ENCODE measurements around the gene RYR2.

The RYR2 gene

GRCh38 chr1:237206065-237206414 lies 164.1 kb downstream of the RYR2 start:
- Histone ChIP-seq H3K4me1 (ENCODE audit: control insufficient read depth, insufficient read depth, low read length) (no peaks in the 10 kb centered on the region), H3K27me3 (ENCODE audit: control insufficient read depth, insufficient read depth, low read length, poor library complexity, severe bottlenecking) (no peaks in the 10 kb centered on the region), H3K36me3 (ENCODE audit: control insufficient read depth, insufficient read depth, low read length) (no peaks in the 10 kb centered on the region), H3K27ac (ENCODE audit: insufficient read depth, low read depth, low read length, poor library complexity, severe bottlenecking) (no peak overlapping the region), H3K9me3 (ENCODE audit: control insufficient read depth, low read length) (no peaks in the 10 kb centered on the region), H3K4me3 (ENCODE audit: insufficient read depth, low read depth, low read length) (no peak overlapping the region)
- 94 to 95% methylated on average over 6 of the region's 6 CpGs for WGBS, 2 experiments

- Histone ChIP-seq H3K27me3 (ENCODE audit: control insufficient read depth, insufficient read depth, low read length, poor library complexity, severe bottlenecking) (no peaks in the 10 kb centered on the region), H3K4me1 (ENCODE audit: control insufficient read depth, insufficient read depth, low read length) (no peaks in the 10 kb centered on the region), H3K27ac (ENCODE audit: insufficient read depth, low read depth, low read length, poor library complexity, severe bottlenecking) (no peak overlapping the region), H3K4me3 (ENCODE audit: insufficient read depth, low read depth, low read length) (no peak overlapping the region), H3K36me3 (ENCODE audit: control insufficient read depth, insufficient read depth, low read length) (no peaks in the 10 kb centered on the region), H3K9me3 (ENCODE audit: control insufficient read depth, low read length) (no peaks in the 10 kb centered on the region)
- WGBS, 2 experiments = 90 to 92% methylated on average over 5 of the region's 5 CpGs
These were observed 169.0 kb downstream of the RYR2 start for GRCh38 chr1:237211031-237211430.

GRCh38 chr1:237211540-237211939 lies 169.6 kb downstream of the RYR2 start:
- Histone ChIP-seq H3K9me3 (ENCODE audit: control insufficient read depth, low read length) (no peaks in the 10 kb centered on the region), H3K27me3 (ENCODE audit: control insufficient read depth, insufficient read depth, low read length, poor library complexity, severe bottlenecking) (no peaks in the 10 kb centered on the region), H3K4me3 (ENCODE audit: insufficient read depth, low read depth, low read length) (no peak overlapping the region), H3K4me1 (ENCODE audit: control insufficient read depth, insufficient read depth, low read length) (no peaks in the 10 kb centered on the region), H3K36me3 (ENCODE audit: control insufficient read depth, insufficient read depth, low read length) (no peaks in the 10 kb centered on the region), H3K27ac (ENCODE audit: insufficient read depth, low read depth, low read length, poor library complexity, severe bottlenecking) (no peak overlapping the region)
- 89 to 100% methylated on average over 1 to 2 of the region's 2 CpGs for WGBS, 2 experiments

GRCh38 chr1:237219751-237220642 lies 178.0 kb downstream of the RYR2 start:
- H3K36me3 ChIP-seq (ENCODE audit: control insufficient read depth, insufficient read depth, low read length) = no peaks in the 10 kb centered on the region
- no peaks in the 10 kb centered on the region for H3K4me1 ChIP-seq (ENCODE audit: control insufficient read depth, insufficient read depth, low read length)
- H3K4me3 ChIP-seq (ENCODE audit: insufficient read depth, low read depth, low read length) = no peak overlapping the region
- no peak overlapping the region for H3K27ac ChIP-seq (ENCODE audit: insufficient read depth, low read depth, low read length, poor library complexity, severe bottlenecking)
- WGBS, 2 experiments = 82 to 84% methylated on average over 11 of the region's 11 CpGs
- H3K9me3 ChIP-seq (ENCODE audit: control insufficient read depth, low read length) = no peaks in the 10 kb centered on the region
- H3K27me3 ChIP-seq (ENCODE audit: control insufficient read depth, insufficient read depth, low read length, poor library complexity, severe bottlenecking) = no peaks in the 10 kb centered on the region

- WGBS, 2 experiments = 94% methylated on average over 2 of the region's 2 CpGs; no CpG with 5 or more reads in 1 of the 2 experiments
- Histone ChIP-seq H3K4me3 (ENCODE audit: insufficient read depth, low read depth, low read length) (no peak overlapping the region), H3K36me3 (ENCODE audit: control insufficient read depth, insufficient read depth, low read length) (no peaks in the 10 kb centered on the region), H3K9me3 (ENCODE audit: control insufficient read depth, low read length) (no peaks in the 10 kb centered on the region), H3K27ac (ENCODE audit: insufficient read depth, low read depth, low read length, poor library complexity, severe bottlenecking) (no peak overlapping the region), H3K4me1 (ENCODE audit: control insufficient read depth, insufficient read depth, low read length) (no peaks in the 10 kb centered on the region), H3K27me3 (ENCODE audit: control insufficient read depth, insufficient read depth, low read length, poor library complexity, severe bottlenecking) (no peaks in the 10 kb centered on the region)
These were observed 181.4 kb downstream of the RYR2 start for GRCh38 chr1:237223419-237223818.

- Histone ChIP-seq H3K27ac (ENCODE audit: insufficient read depth, low read depth, low read length, poor library complexity, severe bottlenecking) (no peak overlapping the region), H3K4me3 (ENCODE audit: insufficient read depth, low read depth, low read length) (no peak overlapping the region), H3K27me3 (ENCODE audit: control insufficient read depth, insufficient read depth, low read length, poor library complexity, severe bottlenecking) (no peaks in the 10 kb centered on the region), H3K36me3 (ENCODE audit: control insufficient read depth, insufficient read depth, low read length) (no peaks in the 10 kb centered on the region), H3K9me3 (ENCODE audit: control insufficient read depth, low read length) (no peaks in the 10 kb centered on the region), H3K4me1 (ENCODE audit: control insufficient read depth, insufficient read depth, low read length) (no peaks in the 10 kb centered on the region)
- 89 to 96% methylated on average over 12 to 13 of the region's 13 CpGs for WGBS, 2 experiments
These were observed 184.4 kb downstream of the RYR2 start for GRCh38 chr1:237226177-237226944.

GRCh38 chr1:237227476-237227875 lies 185.5 kb downstream of the RYR2 start:
- Histone ChIP-seq H3K27me3 (ENCODE audit: control insufficient read depth, insufficient read depth, low read length, poor library complexity, severe bottlenecking) (no peaks in the 10 kb centered on the region), H3K27ac (ENCODE audit: insufficient read depth, low read depth, low read length, poor library complexity, severe bottlenecking) (no peak overlapping the region), H3K9me3 (ENCODE audit: control insufficient read depth, low read length) (no peaks in the 10 kb centered on the region), H3K4me3 (ENCODE audit: insufficient read depth, low read depth, low read length) (no peak overlapping the region), H3K36me3 (ENCODE audit: control insufficient read depth, insufficient read depth, low read length) (no peaks in the 10 kb centered on the region), H3K4me1 (ENCODE audit: control insufficient read depth, insufficient read depth, low read length) (no peaks in the 10 kb centered on the region)
- 95 to 96% methylated on average over 4 of the region's 4 CpGs for WGBS, 2 experiments

GRCh38 chr1:237228421-237228820 lies 186.4 kb downstream of the RYR2 start:
- Histone ChIP-seq H3K27ac (ENCODE audit: insufficient read depth, low read depth, low read length, poor library complexity, severe bottlenecking) (no peak overlapping the region), H3K9me3 (ENCODE audit: control insufficient read depth, low read length) (no peaks in the 10 kb centered on the region), H3K27me3 (ENCODE audit: control insufficient read depth, insufficient read depth, low read length, poor library complexity, severe bottlenecking) (no peaks in the 10 kb centered on the region), H3K4me1 (ENCODE audit: control insufficient read depth, insufficient read depth, low read length) (no peaks in the 10 kb centered on the region), H3K4me3 (ENCODE audit: insufficient read depth, low read depth, low read length) (no peak overlapping the region), H3K36me3 (ENCODE audit: control insufficient read depth, insufficient read depth, low read length) (no peaks in the 10 kb centered on the region)
- WGBS, 2 experiments = 89 to 90% methylated on average over 3 of the region's 3 CpGs

GRCh38 chr1:237229333-237229732 lies 187.3 kb downstream of the RYR2 start:
- H3K4me3 ChIP-seq (ENCODE audit: insufficient read depth, low read depth, low read length) = no peak overlapping the region
- 90 to 91% methylated on average over 6 of the region's 6 CpGs for WGBS, 2 experiments
- no peaks in the 10 kb centered on the region for H3K4me1 ChIP-seq (ENCODE audit: control insufficient read depth, insufficient read depth, low read length)
- H3K27ac ChIP-seq (ENCODE audit: insufficient read depth, low read depth, low read length, poor library complexity, severe bottlenecking) = no peak overlapping the region
- no peaks in the 10 kb centered on the region for H3K36me3 ChIP-seq (ENCODE audit: control insufficient read depth, insufficient read depth, low read length)
- H3K9me3 ChIP-seq (ENCODE audit: control insufficient read depth, low read length) = no peaks in the 10 kb centered on the region
- no peaks in the 10 kb centered on the region for H3K27me3 ChIP-seq (ENCODE audit: control insufficient read depth, insufficient read depth, low read length, poor library complexity, severe bottlenecking)

GRCh38 chr1:237232501-237232900 lies 190.5 kb downstream of the RYR2 start:
- H3K27me3 ChIP-seq (ENCODE audit: control insufficient read depth, insufficient read depth, low read length, poor library complexity, severe bottlenecking) = no peaks in the 10 kb centered on the region
- no peaks in the 10 kb centered on the region for H3K9me3 ChIP-seq (ENCODE audit: control insufficient read depth, low read length)
- H3K27ac ChIP-seq (ENCODE audit: insufficient read depth, low read depth, low read length, poor library complexity, severe bottlenecking) = no peak overlapping the region
- H3K4me3 ChIP-seq (ENCODE audit: insufficient read depth, low read depth, low read length) = no peak overlapping the region
- H3K36me3 ChIP-seq (ENCODE audit: control insufficient read depth, insufficient read depth, low read length) = no peaks in the 10 kb centered on the region
- WGBS, 2 experiments = 71 to 82% methylated on average over 4 of the region's 4 CpGs
- H3K4me1 ChIP-seq (ENCODE audit: control insufficient read depth, insufficient read depth, low read length) = no peaks in the 10 kb centered on the region
